Skin of body (tissue), 3 donors: Measurements from ENCODE around the gene CLSTN3. TPM values are rescaled to one million over a fixed set of nuclear protein-coding genes. Genes with fewer than 3 reads are reported as not detected.

ENCODE experiments used
- DNase-seq: peaks from one replicate; lab custom pipeline; 2025; lab: John Stamatoyannopoulos, UW
- small RNA-seq: library from RNA; depleted of rRNA; stranded (forward); fragments of <200 nt; gene quantifications from one replicate; pipeline ENCODE3, GENCODE V24; 2014; ENCODE audit warnings: low replicate concordance
- total RNA-seq: library from RNA; depleted of rRNA; stranded (reverse); fragments of >200 nt; gene quantifications from one replicate; pipeline ENCODE4 v1.2.3, GENCODE V29; 2014

CLSTN3 gene
- total RNA-seq, 1 donor from 2014 or later: 31.7 TPM

- peak; percentile 55 for DNase-seq
These were observed 58.6 kb downstream of the CLSTN3 start for GRCh38 chr12:7188562-7189397.

- DNase-seq: peak; percentile 87
These were observed 59.5 kb downstream of the CLSTN3 start, which contains the start of gene PEX5 for GRCh38 chr12:7189398-7190267. Gene PEX5, plus strand, starts transcription at chr12:7189686. Its CDS starts 692 bp downstream, at chr12:7190378.

DNA sequence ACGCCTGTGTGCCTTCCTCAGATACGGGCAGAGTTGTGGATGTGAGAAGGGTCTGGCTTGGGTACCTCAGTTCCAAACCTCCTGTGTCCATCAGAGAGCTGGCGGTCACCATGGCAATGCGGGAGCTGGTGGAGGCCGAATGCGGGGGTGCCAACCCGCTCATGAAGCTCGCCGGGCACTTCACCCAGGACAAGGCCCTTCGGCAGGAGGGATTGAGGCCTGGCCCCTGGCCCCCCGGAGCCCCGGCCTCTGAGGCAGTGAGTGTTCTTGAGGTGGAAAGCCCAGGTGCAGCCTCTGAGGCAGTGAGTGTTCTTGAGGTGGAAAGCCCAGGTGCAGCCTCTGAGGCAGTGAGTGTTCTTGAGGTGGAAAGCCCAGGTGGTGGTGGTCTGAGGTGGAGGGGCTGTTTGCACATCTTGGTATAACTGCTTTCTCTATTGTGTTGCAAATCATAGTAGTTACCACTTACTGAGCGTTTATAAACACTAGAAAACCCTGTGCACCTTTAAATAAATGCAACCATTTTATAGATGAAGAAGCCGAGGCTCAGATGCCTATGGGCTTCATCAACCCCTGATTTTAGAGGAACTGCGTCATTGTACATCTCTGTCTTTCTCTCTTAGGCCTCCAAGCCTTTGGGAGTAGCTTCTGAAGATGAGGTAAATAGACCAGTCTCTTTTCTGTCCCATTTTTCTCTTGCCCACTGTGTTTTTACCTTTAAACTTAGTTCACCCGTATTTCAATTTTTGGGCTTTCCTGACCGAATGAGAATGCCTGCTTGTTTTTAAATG lies 60.3 kb downstream of the CLSTN3 start:
- DNase-seq: no peak

DNA sequence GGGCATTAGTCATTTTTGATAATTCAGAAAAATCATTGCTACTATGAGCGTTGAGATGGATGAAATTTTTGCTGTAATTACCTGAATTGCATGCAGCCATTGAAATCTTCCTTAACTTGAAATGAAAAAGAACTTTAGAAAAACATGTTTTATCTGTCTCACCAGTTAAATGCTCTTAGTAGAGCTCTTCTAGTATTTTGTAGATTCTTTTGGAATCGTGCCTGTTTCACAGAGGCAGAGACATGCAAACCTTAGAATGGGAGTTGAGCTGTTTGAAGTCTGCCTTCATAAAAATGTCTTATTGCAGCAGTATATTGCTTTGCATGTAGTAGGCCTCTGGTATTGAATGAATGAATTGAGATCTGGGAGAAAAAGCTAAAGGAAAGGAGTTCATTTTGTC lies 63.5 kb downstream of the CLSTN3 start:
- DNase-seq: no peak

DNA sequence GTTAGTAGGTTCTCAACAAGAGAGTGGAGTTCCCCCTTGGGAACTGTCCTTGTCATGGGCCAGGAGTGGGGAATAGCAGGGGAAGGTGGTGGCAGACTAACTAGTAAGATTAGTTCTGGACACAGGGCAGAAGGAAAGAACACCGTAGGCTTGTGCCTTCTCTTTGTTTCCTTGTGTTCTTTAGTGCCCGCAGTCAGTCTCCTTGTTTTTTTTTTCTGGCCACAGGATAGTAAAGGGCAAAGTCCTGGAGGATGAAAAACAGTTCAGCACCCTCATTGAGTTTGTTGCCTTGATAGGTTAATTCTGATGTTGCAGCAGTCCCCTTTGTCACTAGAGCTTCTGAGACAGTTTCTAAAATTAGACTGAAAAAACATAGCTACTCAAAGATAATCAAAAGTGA lies 67.7 kb downstream of the CLSTN3 start:
- DNase-seq: no peak

- no peak for DNase-seq
These were observed 72.9 kb downstream of the CLSTN3 start for GRCh38 chr12:7203109-7203508.

- DNase-seq: no peak
These were observed 74.9 kb downstream of the CLSTN3 start for GRCh38 chr12:7205091-7205490.

- DNase-seq: no peak
These were observed 76.5 kb downstream of the CLSTN3 start for GRCh38 chr12:7206691-7207090.

DNA sequence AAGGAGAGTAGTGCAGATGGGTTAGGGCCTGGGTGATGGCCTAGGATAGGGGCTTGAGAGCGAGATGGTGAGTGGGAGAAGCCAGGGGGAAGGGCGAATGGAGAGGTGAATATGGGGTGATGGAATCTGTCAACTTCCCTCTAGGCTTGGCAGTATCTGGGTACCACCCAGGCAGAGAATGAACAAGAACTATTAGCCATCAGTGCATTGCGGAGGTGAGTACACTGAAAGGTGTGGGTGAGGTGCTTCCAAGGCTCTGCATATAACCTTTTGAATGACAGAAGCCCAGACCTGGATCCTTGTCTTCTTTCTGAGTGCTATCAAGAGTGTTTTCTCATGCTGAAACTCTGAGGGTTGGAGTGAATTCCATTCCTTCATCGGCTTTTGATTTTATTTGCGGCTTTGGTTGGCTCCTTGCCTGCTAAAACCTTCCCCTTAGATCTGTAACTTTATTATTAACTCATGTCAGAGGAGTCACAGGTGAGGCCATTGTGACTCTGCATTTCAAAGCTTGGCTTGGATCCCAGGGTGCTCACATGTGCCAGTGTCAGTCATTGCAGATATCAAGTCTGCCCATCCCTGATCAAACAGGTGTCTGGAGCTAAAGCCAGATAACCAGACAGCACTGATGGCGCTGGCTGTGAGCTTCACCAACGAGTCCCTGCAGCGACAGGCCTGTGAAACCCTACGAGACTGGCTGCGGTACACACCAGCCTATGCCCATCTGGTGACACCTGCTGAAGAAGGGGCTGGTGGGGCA lies 77.9 kb downstream of the CLSTN3 start:
- no peak for DNase-seq

Small RNAs within 50 kb of the gene (small RNA-seq; reads per million reads assigned to genes)
- not detected for gene RNU6-485P

Other genes with a start within 250 kb of the CLSTN3 start
- 4.3 TPM for gene LRRC23, start 225.5 kb upstream of the CLSTN3 start, total RNA-seq
- 9.0 TPM for gene ENO2, start 215.8 kb upstream of the CLSTN3 start, total RNA-seq
- 39.4 TPM for gene ATN1, start 202.4 kb upstream of the CLSTN3 start, total RNA-seq
- not detected for gene RNU7-1, start 186.6 kb upstream of the CLSTN3 start, total RNA-seq
- gene C12orf57, start 186.3 kb upstream of the CLSTN3 start, total RNA-seq: 130 TPM
- 12.6 TPM for gene PTPN6, start 179.0 kb upstream of the CLSTN3 start, total RNA-seq
- 113 TPM for gene PHB2, start 159.7 kb upstream of the CLSTN3 start, total RNA-seq
- 22.0 TPM for gene EMG1, start 159.5 kb upstream of the CLSTN3 start, total RNA-seq
- gene LPCAT3, start 111.9 kb upstream of the CLSTN3 start, total RNA-seq: 24.9 TPM
- gene C1S, start 69.7 kb upstream of the CLSTN3 start, total RNA-seq: 99.0 TPM
- 78.8 TPM for gene C1R, start 37.9 kb upstream of the CLSTN3 start, total RNA-seq
- gene C1RL, start 21.2 kb upstream of the CLSTN3 start, total RNA-seq: 10.4 TPM
- gene RBP5, start 1.5 kb upstream of the CLSTN3 start, total RNA-seq: 1.4 TPM
- gene PEX5, start 59.3 kb downstream of the CLSTN3 start, total RNA-seq: 26.1 TPM
- not detected for gene ACSM4, start 173.7 kb downstream of the CLSTN3 start, total RNA-seq